NT2/D1 (cell line): ENCODE results near the gene SFXN3.

ENCODE experiments used
- SUZ12 ChIP-seq: IDR thresholded peaks from 2 replicates; pipeline ENCODE4 v1.6.1; 2011; ENCODE audit not compliant: insufficient read length, insufficient read depth; ENCODE audit errors: extremely low read depth
- YY1 ChIP-seq: IDR thresholded peaks from 2 replicates; pipeline ENCODE4 v1.6.1; 2011; ENCODE audit not compliant: insufficient read length, insufficient read depth

DNA sequence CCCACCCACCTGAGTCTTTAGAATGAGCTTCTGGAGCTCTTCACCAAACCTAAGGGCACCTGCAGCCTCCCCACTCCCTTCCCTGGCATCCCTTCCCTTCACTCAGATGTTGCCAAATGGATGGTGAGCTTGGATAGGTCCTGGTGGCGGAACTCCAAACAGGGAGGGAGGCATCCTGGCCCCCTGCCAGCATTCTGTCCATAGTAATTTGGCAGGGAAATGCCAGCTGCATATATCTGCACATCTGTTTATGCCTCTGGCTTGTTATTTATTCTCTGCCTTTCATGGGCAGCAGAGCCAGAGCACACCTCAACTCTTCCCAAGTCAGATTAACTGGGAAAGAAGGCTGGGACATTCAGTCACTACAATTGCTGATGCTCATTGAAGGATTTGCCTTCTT is 48.8 kb downstream of the SFXN3 start:
- TF ChIP-seq YY1 (no peak), SUZ12 (no peak)
